ENCODE measurements around the gene CCDC34.

The CCDC34 gene

DNA sequence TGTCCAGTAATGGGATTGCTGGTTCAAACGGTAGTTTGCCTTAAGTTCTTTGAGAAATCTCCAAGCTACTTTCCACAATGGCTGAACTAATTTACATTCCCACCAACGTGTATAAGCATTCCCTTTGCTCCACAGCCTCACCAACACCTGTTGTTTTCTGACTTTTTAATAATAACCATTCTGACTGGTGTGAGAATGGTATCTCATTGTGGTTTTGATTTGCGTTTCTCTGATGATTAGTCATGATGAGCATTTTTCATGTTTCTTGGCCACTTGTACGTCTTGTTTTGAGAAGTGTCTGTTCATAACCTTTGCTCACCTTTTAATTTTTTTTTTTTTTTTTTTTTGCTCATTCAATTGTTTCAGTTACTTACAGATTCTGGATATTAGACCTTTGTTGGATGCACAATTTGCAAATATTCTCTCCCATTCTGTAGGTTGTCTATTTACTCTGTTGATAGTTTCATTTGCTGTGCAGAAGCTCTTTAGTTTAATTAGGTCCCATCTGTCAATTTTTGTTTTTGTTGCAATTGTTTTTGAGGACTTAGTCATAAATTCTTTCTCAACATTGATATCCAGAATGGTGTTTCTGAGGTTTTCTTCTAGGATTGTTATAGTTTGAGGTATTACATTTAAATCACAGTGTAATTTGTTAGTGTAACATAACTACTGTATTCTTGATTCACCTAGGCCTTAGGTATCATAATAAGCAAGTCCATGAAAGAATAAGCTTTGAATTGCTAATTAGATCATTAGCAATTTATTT lies 33.0 kb downstream of the CCDC34 start:
- TF ChIP-seq FOXP2 (optimal IDR thresholded peaks at IDR 0.05; ENCODE audit: borderline replicate concordance, extremely low read depth, extremely low read length, insufficient read depth) (no peak), TAF1 (IDR thresholded peaks at IDR 0.05; ENCODE audit: borderline replicate concordance, insufficient read depth, low read length) (no peak), SIN3A (IDR thresholded peaks at IDR 0.05; ENCODE audit: borderline replicate concordance, insufficient read depth, low read length) (no peak), POLR2AphosphoS5 (IDR thresholded peaks at IDR 0.05; ENCODE audit: low read depth, low read length) (no peak)

DNA sequence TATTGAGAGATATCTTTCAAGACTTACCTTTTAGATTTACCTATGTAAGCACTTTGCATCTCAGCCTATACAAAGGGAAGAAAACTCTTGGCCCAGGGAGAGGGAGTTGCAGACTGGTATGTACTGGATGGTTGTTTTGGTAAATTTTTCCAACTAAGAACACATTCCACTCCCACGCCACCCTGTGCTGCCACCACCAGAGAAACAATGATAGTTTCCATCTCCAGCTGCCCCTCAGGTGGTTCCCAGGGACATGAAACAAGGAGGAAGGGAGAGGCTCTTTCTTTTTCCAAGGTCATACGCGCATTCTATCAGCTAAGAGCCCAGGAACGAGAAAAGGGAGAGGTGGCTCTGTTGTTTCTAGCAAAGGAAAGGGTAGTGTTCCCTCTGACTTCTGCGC lies 34.4 kb downstream of the CCDC34 start:
- TF ChIP-seq REST (IDR thresholded peaks at IDR 0.05; ENCODE audit: insufficient read depth in 1 of 2, low read depth in 2 of 2, low read length in 2 of 2) (no peak), FOXP2 (optimal IDR thresholded peaks at IDR 0.05; ENCODE audit: borderline replicate concordance, extremely low read depth, extremely low read length, insufficient read depth) (no peak), POLR2AphosphoS5 (IDR thresholded peaks at IDR 0.05; ENCODE audit: low read depth, low read length) (no peak), TAF1 (IDR thresholded peaks at IDR 0.05; ENCODE audit: borderline replicate concordance, insufficient read depth, low read length) (no peak), SIN3A (IDR thresholded peaks at IDR 0.05; ENCODE audit: borderline replicate concordance, insufficient read depth, low read length) (no peak)

GRCh38 chr11:27319072-27319471 lies 43.9 kb downstream of the CCDC34 start:
- no peak for TF ChIP-seq REST (IDR thresholded peaks at IDR 0.05; ENCODE audit: insufficient read depth in 1 of 2, low read depth in 2 of 2, low read length in 2 of 2)
- TF ChIP-seq POLR2AphosphoS5 (IDR thresholded peaks at IDR 0.05; ENCODE audit: low read depth, low read length) = no peak
- TF ChIP-seq SIN3A (IDR thresholded peaks at IDR 0.05; ENCODE audit: borderline replicate concordance, insufficient read depth, low read length) = no peak
- no peak for TF ChIP-seq TAF1 (IDR thresholded peaks at IDR 0.05; ENCODE audit: borderline replicate concordance, insufficient read depth, low read length)
- no peak for TF ChIP-seq FOXP2 (optimal IDR thresholded peaks at IDR 0.05; ENCODE audit: borderline replicate concordance, extremely low read depth, extremely low read length, insufficient read depth)

DNA sequence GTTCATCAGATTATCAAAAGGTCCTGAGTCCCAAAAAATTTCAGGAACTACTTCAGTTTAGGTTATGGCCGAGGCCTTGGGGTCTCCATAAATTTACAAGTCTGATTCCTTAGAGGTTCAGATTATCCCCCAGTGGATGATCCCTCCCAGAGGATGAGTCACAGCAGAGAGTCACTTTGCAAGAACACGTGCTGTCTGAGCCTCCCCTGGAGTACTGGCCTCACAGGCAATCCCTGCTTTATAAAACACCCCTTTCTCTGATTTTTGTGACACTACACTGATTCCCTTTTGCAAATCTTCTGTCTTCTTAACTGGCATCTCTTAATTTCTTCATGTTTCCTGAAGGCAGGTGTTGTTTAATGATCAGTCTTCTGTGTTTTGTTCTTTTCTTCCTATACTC lies 45.3 kb downstream of the CCDC34 start:
- TF ChIP-seq SIN3A (IDR thresholded peaks at IDR 0.05; ENCODE audit: borderline replicate concordance, insufficient read depth, low read length) = no peak
- TF ChIP-seq TAF1 (IDR thresholded peaks at IDR 0.05; ENCODE audit: borderline replicate concordance, insufficient read depth, low read length) = no peak
- TF ChIP-seq POLR2AphosphoS5 (IDR thresholded peaks at IDR 0.05; ENCODE audit: low read depth, low read length) = no peak
- TF ChIP-seq REST (IDR thresholded peaks at IDR 0.05; ENCODE audit: insufficient read depth in 1 of 2, low read depth in 2 of 2, low read length in 2 of 2) = no peak
- no peak for TF ChIP-seq FOXP2 (optimal IDR thresholded peaks at IDR 0.05; ENCODE audit: borderline replicate concordance, extremely low read depth, extremely low read length, insufficient read depth)

GRCh38 chr11:27315836-27316235 lies 47.2 kb downstream of the CCDC34 start:
- TF ChIP-seq FOXP2 (optimal IDR thresholded peaks at IDR 0.05; ENCODE audit: borderline replicate concordance, extremely low read depth, extremely low read length, insufficient read depth) = no peak
- TF ChIP-seq REST (IDR thresholded peaks at IDR 0.05; ENCODE audit: insufficient read depth in 1 of 2, low read depth in 2 of 2, low read length in 2 of 2) = no peak
- TF ChIP-seq TAF1 (IDR thresholded peaks at IDR 0.05; ENCODE audit: borderline replicate concordance, insufficient read depth, low read length) = no peak
- TF ChIP-seq SIN3A (IDR thresholded peaks at IDR 0.05; ENCODE audit: borderline replicate concordance, insufficient read depth, low read length) = no peak
- no peak for TF ChIP-seq POLR2AphosphoS5 (IDR thresholded peaks at IDR 0.05; ENCODE audit: low read depth, low read length)
